ENCODE results near the gene MSH3.

GRCh38 chr5:80885396-80886000 is 231.0 kb downstream of the MSH3 start:
- TF ChIP-seq, protein P1, sequence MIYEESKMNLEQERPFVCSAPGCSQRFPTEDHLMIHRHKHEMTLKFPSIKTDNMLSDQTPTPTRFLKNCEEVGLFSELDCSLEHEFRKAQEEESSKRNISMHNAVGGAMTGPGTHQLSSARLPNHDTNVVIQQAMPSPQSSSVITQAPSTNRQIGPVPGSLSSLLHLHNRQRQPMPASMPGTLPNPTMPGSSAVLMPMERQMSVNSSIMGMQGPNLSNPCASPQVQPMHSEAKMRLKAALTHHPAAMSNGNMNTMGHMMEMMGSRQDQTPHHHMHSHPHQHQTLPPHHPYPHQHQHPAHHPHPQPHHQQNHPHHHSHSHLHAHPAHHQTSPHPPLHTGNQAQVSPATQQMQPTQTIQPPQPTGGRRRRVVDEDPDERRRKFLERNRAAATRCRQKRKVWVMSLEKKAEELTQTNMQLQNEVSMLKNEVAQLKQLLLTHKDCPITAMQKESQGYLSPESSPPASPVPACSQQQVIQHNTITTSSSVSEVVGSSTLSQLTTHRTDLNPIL (CRISPR knock-in tag; IDR thresholded peaks at IDR 0.05; ENCODE audit: low read depth) = no peak
- TF ChIP-seq ARNTL (CRISPR knock-in tag; IDR thresholded peaks at IDR 0.05; ENCODE audit: borderline replicate concordance, low read depth) = no peak
- TF ChIP-seq PATZ1 (CRISPR knock-in tag; IDR thresholded peaks at IDR 0.05; ENCODE audit: borderline replicate concordance) = no peak
- no peak for TF ChIP-seq TSHZ2 (CRISPR knock-in tag; IDR thresholded peaks at IDR 0.05)
- no peak for TF ChIP-seq GLIS3 (CRISPR knock-in tag; IDR thresholded peaks at IDR 0.05)
- TF ChIP-seq, protein P2, sequence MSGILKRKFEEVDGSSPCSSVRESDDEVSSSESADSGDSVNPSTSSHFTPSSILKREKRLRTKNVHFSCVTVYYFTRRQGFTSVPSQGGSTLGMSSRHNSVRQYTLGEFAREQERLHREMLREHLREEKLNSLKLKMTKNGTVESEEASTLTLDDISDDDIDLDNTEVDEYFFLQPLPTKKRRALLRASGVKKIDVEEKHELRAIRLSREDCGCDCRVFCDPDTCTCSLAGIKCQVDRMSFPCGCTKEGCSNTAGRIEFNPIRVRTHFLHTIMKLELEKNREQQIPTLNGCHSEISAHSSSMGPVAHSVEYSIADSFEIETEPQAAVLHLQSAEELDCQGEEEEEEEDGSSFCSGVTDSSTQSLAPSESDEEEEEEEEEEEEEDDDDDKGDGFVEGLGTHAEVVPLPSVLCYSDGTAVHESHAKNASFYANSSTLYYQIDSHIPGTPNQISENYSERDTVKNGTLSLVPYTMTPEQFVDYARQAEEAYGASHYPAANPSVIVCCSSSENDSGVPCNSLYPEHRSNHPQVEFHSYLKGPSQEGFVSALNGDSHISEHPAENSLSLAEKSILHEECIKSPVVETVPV (CRISPR knock-in tag; IDR thresholded peaks at IDR 0.05) = no peak

Data from SK-N-SH treated with all-trans-retinoic acid at 6 μM for 48 hours (cell line).